Measurements from ENCODE around the gene MBTPS1.

GRCh38 chr16:84081446-84081989 is 35.2 kb downstream of the MBTPS1 start:
- no peak for TF ChIP-seq CTCF (IDR thresholded peaks at IDR 0.05)
- TF ChIP-seq ZFX (IDR thresholded peaks at IDR 0.05; ENCODE audit: borderline replicate concordance) = no peak

Measured in 22Rv1 (cell line).